GM15510 (cell line): Measurements from ENCODE around the gene SHC3.

Experiments used
- POLR2A ChIP-seq: IDR thresholded peaks from 3 replicates; pipeline ENCODE4 v1.6.1; 2011; ENCODE audit warnings: borderline replicate concordance; ENCODE audit not compliant: insufficient read length; ENCODE audit errors: extremely low read depth

SHC3 gene

GRCh38 chr9:89006267-89006666 is 172.4 kb downstream of the SHC3 start:
- no peak for TF ChIP-seq POLR2A

- TF ChIP-seq POLR2A = no peak
These were observed 173.3 kb downstream of the SHC3 start for GRCh38 chr9:89005323-89005722.

- no peak for TF ChIP-seq POLR2A
These were observed 175.6 kb downstream of the SHC3 start for GRCh38 chr9:89002987-89003386.

GRCh38 chr9:89001917-89002540 is 176.6 kb downstream of the SHC3 start:
- TF ChIP-seq POLR2A = no peak

- no peak for TF ChIP-seq POLR2A
These were observed 177.4 kb downstream of the SHC3 start for GRCh38 chr9:89000973-89001916.

GRCh38 chr9:89000371-89000781 is 178.2 kb downstream of the SHC3 start:
- no peak for TF ChIP-seq POLR2A

- TF ChIP-seq POLR2A = no peak
These were observed 179.7 kb downstream of the SHC3 start for GRCh38 chr9:88998911-88999310.

GRCh38 chr9:88998503-88998902 is 180.1 kb downstream of the SHC3 start:
- TF ChIP-seq POLR2A = no peak

- no peak for TF ChIP-seq POLR2A
These were observed 181.0 kb downstream of the SHC3 start for GRCh38 chr9:88997646-88998045.

GRCh38 chr9:88996921-88997235 is 181.7 kb downstream of the SHC3 start:
- TF ChIP-seq POLR2A = no peak

GRCh38 chr9:88996046-88996920 is 182.3 kb downstream of the SHC3 start:
- no peak for TF ChIP-seq POLR2A

GRCh38 chr9:88995627-88996026 is 183.0 kb downstream of the SHC3 start:
- no peak for TF ChIP-seq POLR2A

- TF ChIP-seq POLR2A = no peak
These were observed 183.4 kb downstream of the SHC3 start for GRCh38 chr9:88995200-88995577.

- TF ChIP-seq POLR2A = no peak
These were observed 184.0 kb downstream of the SHC3 start for GRCh38 chr9:88994469-88995199.
